ENCODE data around the gene EHBP1L1. TPM values are rescaled to one million over a fixed set of nuclear protein-coding genes. Genes with fewer than 3 reads are reported as not detected.

Gene EHBP1L1
- total and polyA plus RNA-seq, 2 of the 13 experiments (the other 11 are each of a cell fraction or from before 2014, with no cell fraction given): 8.3 to 10.6 TPM

DNA sequence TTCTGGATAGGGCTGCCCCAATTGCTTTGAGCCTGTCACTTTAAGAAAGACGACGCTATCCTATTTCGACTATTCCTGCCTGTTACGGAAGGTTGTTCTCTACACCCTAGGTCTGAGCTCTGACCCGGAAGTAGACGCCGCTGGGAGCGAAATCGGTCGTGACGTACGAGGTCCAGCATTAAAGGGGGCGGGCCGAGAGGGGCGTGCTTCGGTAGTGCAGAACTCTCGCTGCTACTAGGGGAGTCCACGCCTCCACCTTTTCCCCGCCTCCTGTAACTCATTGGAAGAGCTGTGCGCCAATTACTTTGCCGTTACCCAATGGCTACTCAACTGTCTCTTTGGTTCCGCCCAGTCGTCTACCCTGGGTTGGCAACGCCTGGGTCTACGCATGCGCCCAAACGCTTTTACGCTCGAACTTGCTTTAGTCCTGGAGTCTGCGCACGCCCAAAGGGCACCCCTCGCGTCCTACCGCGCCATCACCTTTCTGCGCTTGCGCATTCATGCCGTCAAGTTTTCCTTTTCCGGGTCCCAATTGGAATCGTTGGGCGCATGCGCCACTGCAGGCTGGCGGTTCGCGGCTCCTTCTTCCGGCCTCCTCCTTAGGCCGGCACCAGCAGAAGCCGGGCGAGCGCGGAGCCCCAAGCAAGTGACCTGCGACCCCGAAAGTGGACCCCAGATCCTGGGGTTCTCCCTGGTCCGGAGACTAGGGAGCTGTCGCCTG lies 39.5 kb downstream of the EHBP1L1 start, which contains the start of gene PCNX3 (continued):
- no peak for TF ChIP-seq SCMH1 (CRISPR knock-in tag; IDR thresholded peaks at IDR 0.05; ENCODE audit: borderline replicate concordance)
- TF ChIP-seq ZNF614 (CRISPR knock-in tag; IDR thresholded peaks at IDR 0.05; ENCODE audit: borderline replicate concordance): peak; percentile 38; the same call in 1 of the 2 replicates
- TF ChIP-seq, protein P1, sequence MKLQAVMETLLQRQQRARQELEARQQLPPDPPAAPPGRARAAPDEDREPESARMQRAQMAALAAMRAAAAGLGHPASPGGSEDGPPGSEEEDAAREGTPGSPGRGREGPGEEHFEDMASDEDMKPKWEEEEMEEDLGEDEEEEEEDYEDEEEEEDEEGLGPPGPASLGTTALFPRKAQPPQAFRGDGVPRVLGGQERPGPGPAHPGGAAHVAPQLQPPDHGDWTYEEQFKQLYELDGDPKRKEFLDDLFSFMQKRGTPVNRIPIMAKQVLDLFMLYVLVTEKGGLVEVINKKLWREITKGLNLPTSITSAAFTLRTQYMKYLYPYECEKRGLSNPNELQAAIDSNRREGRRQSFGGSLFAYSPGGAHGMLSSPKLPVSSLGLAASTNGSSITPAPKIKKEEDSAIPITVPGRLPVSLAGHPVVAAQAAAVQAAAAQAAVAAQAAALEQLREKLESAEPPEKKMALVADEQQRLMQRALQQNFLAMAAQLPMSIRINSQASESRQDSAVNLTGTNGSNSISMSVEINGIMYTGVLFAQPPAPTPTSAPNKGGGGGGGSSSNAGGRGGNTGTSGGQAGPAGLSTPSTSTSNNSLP (IDR thresholded peaks at IDR 0.05; ENCODE audit: low read depth, low read length): no peak
- no peak for TF ChIP-seq STAT5B (CRISPR knock-in tag; IDR thresholded peaks at IDR 0.05)
- no peak for TF ChIP-seq ZNF549 (CRISPR knock-in tag; IDR thresholded peaks at IDR 0.05)
- TF ChIP-seq ZNF556 (CRISPR knock-in tag; IDR thresholded peaks at IDR 0.05; ENCODE audit: borderline replicate concordance): no peak
- no peak for TF ChIP-seq ZNF83 (CRISPR knock-in tag; IDR thresholded peaks at IDR 0.05; ENCODE audit: borderline replicate concordance)
- TF ChIP-seq, protein P2, sequence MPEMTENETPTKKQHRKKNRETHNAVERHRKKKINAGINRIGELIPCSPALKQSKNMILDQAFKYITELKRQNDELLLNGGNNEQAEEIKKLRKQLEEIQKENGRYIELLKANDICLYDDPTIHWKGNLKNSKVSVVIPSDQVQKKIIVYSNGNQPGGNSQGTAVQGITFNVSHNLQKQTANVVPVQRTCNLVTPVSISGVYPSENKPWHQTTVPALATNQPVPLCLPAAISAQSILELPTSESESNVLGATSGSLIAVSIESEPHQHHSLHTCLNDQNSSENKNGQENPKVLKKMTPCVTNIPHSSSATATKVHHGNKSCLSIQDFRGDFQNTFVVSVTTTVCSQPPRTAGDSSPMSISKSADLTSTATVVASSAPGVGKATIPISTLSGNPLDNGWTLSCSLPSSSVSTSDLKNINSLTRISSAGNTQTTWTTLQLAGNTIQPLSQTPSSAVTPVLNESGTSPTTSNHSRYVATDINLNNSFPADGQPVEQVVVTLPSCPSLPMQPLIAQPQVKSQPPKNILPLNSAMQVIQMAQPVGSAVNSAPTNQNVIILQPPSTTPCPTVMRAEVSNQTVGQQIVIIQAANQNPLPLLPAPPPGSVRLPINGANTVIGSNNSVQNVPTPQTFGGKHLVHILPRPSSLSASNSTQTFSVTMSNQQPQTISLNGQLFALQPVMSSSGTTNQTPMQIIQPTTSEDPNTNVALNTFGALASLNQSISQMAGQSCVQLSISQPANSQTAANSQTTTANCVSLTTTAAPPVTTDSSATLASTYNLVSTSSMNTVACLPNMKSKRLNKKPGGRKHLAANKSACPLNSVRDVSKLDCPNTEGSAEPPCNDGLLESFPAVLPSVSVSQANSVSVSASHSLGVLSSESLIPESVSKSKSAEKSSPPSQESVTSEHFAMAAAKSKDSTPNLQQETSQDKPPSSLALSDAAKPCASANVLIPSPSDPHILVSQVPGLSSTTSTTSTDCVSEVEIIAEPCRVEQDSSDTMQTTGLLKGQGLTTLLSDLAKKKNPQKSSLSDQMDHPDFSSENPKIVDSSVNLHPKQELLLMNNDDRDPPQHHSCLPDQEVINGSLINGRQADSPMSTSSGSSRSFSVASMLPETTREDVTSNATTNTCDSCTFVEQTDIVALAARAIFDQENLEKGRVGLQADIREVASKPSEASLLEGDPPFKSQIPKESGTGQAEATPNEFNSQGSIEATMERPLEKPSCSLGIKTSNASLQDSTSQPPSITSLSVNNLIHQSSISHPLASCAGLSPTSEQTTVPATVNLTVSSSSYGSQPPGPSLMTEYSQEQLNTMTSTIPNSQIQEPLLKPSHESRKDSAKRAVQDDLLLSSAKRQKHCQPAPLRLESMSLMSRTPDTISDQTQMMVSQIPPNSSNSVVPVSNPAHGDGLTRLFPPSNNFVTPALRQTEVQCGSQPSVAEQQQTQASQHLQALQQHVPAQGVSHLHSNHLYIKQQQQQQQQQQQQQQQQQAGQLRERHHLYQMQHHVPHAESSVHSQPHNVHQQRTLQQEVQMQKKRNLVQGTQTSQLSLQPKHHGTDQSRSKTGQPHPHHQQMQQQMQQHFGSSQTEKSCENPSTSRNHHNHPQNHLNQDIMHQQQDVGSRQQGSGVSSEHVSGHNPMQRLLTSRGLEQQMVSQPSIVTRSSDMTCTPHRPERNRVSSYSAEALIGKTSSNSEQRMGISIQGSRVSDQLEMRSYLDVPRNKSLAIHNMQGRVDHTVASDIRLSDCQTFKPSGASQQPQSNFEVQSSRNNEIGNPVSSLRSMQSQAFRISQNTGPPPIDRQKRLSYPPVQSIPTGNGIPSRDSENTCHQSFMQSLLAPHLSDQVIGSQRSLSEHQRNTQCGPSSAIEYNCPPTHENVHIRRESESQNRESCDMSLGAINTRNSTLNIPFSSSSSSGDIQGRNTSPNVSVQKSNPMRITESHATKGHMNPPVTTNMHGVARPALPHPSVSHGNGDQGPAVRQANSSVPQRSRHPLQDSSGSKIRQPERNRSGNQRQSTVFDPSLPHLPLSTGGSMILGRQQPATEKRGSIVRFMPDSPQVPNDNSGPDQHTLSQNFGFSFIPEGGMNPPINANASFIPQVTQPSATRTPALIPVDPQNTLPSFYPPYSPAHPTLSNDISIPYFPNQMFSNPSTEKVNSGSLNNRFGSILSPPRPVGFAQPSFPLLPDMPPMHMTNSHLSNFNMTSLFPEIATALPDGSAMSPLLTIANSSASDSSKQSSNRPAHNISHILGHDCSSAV (CRISPR knock-in tag; IDR thresholded peaks at IDR 0.05; ENCODE audit: borderline replicate concordance): no peak
- TF ChIP-seq RAD21 (CRISPR knock-in tag; IDR thresholded peaks at IDR 0.05): no peak
- TF ChIP-seq NAIF1 (CRISPR knock-in tag; IDR thresholded peaks at IDR 0.05; ENCODE audit: borderline replicate concordance): peak; percentile 78
- TF ChIP-seq FOXA3 (CRISPR knock-in tag; IDR thresholded peaks at IDR 0.05): peak; percentile 63
- TF ChIP-seq ZNF788 (CRISPR knock-in tag; IDR thresholded peaks at IDR 0.05; ENCODE audit: borderline replicate concordance): peak; percentile 84; the same call in 1 of the 2 replicates
- no peak for TF ChIP-seq ZNF713 (CRISPR knock-in tag; IDR thresholded peaks at IDR 0.05)
- TF ChIP-seq, protein P3, sequence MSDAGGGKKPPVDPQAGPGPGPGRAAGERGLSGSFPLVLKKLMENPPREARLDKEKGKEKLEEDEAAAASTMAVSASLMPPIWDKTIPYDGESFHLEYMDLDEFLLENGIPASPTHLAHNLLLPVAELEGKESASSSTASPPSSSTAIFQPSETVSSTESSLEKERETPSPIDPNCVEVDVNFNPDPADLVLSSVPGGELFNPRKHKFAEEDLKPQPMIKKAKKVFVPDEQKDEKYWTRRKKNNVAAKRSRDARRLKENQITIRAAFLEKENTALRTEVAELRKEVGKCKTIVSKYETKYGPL (CRISPR knock-in tag; IDR thresholded peaks at IDR 0.05): no peak
- no peak; the same call in 1 of the 2 replicates for TF ChIP-seq RFX1 (IDR thresholded peaks at IDR 0.05)
- TF ChIP-seq NFIB (CRISPR knock-in tag; IDR thresholded peaks at IDR 0.05; ENCODE audit: borderline replicate concordance): no peak
- peak; percentile 99 for TF ChIP-seq NFYB (CRISPR knock-in tag; IDR thresholded peaks at IDR 0.05)
- TF ChIP-seq ZNF383 (CRISPR knock-in tag; IDR thresholded peaks at IDR 0.05; ENCODE audit: borderline replicate concordance): no peak
- TF ChIP-seq FOSL1 (CRISPR knock-in tag; IDR thresholded peaks at IDR 0.05; ENCODE audit: borderline replicate concordance): no peak
- TF ChIP-seq PHF8 (CRISPR knock-in tag; IDR thresholded peaks at IDR 0.05): peak; percentile 76
- no peak for TF ChIP-seq PHB2 (IDR thresholded peaks at IDR 0.05; ENCODE audit: partially characterized antibody)

All from HepG2 (cell line).